HG03108 (cell line): ENCODE data around the gene SLC9A4.

ENCODE experiments used
- ATAC-seq: cut with Tn5 transposase; IDR thresholded peaks from one replicate; pipeline ENCODE4 v1.9.1; 2021; ENCODE audit warnings: moderate library complexity; ENCODE audit not compliant: unreplicated experiment

The SLC9A4 gene

DNA sequence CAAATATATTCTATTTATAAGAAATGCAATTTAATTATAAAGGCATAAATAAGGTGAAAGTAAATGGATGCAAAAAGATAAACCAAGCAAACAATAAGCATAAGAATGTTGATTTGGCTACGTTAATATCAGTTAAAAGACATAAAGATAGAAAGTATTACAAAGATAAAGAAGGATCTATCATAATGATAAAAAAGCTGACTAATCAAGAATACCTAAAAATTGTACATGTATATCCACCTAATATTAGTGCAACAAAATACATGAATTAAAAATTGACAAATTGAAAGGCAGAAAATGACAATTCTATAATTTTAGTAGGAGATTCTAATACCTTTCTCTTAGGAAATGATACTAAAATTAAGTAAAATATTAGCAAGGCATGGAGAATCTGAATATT, 21.5 kb downstream of the SLC9A4 start:
- ATAC-seq: no peak

DNA sequence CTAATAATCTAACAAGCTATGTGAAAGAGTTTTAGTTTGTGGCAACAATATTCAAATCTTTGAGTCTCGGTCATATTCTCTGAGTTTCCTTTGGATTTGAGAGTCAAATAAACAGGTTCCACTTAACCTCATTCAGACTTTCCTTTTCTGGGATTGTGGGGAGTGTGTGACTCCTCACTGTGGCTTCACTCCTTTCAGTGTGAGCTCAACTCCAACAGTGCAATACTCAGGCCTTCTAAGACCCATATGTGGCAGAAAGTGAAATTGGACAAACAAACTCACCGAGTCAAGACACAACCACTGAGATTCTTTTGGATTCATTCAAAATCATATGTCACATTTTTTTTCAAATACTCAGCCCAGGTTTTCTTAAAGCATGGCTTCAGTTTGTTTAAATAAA, 25.4 kb downstream of the SLC9A4 start:
- ATAC-seq: no peak

- no peak for ATAC-seq
Measured at GRCh38 chr2:102499558-102499957, 26.5 kb downstream of the SLC9A4 start.

DNA sequence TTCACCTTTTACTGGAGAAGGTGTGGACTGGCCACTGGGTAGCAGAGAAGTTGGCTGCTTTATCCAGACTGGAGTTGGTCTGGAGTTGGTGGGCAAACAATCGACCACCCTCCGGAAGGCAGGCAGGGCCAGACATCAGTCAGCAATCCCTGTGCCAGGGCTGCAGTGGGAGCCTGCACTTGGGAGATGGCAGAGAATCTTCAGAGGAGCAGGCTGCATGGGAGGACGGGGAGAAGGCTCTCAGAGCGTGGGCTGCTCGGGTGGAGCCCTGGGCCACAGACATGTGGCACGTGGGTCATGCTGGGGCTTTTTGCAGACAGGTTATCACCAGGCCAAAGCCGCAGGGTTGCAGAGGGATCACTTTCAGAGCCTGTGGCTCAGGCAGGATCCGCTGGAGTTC, 29.6 kb downstream of the SLC9A4 start:
- no peak for ATAC-seq

GRCh38 chr2:102504833-102505232, 31.8 kb downstream of the SLC9A4 start:
- ATAC-seq: no peak

- ATAC-seq: no peak
Measured at GRCh38 chr2:102505290-102505689, 32.3 kb downstream of the SLC9A4 start.

DNA sequence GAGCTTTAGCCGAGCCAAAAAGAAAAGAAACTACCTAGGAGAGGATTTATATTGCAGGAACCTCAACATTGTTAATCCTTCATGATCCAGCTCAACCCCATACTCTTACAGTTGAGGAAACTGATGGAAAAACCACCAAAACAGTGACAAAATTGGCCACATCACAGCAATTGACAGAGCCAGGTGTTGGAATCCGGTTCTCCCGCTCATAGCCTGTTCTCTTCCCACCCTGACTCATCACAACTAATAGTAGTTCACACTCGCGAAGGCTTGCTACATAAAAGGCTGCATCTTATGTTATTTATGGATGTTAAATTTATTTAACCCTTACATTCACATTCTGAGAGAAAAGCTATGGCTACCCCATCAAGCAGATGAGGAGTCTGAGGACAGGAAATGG, 33.7 kb downstream of the SLC9A4 start:
- no peak for ATAC-seq

DNA sequence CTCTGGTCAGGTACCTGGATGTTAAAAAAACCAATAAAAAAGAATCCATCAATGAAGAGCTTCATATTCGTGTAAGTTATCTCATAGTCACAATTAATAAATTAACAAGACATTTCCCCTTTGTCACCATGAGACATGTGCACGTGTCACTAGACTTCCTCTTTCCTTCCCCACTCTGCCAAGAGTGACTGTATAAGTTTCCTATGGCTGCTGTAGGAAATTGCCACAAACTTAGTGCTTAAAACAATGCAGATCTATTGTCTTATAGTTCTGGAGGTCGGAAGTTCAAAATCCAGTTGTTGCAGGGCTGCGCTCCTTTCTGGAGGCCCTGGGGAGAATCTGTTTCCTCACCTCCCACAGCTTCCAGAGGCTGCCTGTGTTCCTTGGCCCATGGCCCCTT, 35.8 kb downstream of the SLC9A4 start:
- ATAC-seq: no peak

- no peak for ATAC-seq
Measured at GRCh38 chr2:102509749-102510148, 36.7 kb downstream of the SLC9A4 start.

GRCh38 chr2:102510791-102511575, 38.0 kb downstream of the SLC9A4 start:
- no peak for ATAC-seq

DNA sequence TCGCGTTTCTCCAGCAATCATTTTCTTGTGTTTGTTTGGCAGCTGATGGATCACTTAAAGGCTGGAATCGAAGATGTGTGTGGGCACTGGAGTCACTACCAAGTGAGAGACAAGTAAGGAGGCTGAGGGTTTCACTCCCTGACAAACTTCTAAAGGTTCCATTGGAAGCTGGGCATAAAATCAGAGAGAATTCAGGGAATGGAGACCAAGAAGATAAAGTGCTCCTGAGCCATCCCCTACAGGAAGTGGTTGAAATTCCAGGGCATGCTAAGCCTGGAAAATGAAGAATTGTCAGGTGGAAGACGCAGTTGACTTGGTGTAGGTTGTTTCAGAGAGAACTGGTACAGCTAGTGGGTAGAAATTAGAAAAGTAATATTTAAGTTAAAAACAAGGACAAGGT, 39.1 kb downstream of the SLC9A4 start:
- ATAC-seq: no peak

- ATAC-seq: no peak
Measured at GRCh38 chr2:102513355-102513939, 40.4 kb downstream of the SLC9A4 start.

DNA sequence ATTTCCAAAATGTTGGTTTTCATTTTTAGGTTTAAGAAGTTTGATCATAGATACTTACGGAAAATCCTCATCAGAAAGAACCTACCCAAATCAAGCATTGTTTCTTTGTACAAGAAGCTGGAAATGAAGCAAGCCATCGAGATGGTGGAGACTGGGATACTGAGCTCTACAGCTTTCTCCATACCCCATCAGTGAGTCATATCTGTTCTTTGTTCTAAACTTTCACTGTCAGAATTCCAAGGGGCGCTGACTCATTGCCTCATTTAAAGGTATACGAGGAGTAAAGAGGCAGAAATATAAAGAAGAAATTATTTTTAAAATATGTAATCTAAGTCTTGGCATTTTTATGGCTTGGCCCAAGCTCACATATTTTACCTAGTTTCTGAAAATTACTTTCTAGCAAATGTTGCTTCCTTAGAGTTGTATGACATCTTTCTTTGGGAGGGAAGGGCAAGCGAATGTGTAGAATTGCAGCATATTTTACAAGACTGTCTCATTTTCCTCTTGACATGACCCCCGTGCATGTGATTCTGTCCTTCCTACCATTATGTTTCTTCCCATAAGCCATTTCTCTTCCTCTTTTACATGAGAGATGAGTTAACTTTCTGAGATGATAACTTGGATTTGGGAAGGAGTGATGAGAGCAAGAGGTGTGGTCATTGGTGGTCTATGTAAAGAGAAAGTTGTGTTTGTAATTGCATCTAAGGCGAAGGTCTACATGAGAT, 41.2 kb downstream of the SLC9A4 start:
- ATAC-seq: no peak

GRCh38 chr2:102515851-102516250, 42.8 kb downstream of the SLC9A4 start:
- no peak for ATAC-seq

- ATAC-seq: no peak
Measured at GRCh38 chr2:102518170-102518569, 45.1 kb downstream of the SLC9A4 start.

GRCh38 chr2:102520009-102520408, 47.0 kb downstream of the SLC9A4 start:
- no peak for ATAC-seq

DNA sequence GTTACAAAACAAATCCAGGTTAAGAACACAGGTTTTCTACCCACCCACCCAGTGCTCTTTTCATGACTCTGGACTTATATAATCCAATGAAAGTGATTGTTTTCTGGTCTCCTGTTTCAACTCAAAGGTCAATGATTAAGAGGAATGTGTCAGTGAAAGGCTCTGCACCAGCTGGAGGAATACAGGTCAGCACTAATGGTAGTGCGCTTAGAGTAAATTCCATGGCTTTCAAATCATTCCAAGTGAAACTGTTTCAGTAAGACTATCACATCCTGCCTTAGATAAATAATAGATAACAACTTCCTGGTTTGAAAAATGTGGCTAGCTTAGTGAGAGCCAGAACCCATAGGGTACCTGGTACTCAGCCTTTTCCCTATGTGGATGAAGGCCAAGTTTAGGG, 47.8 kb downstream of the SLC9A4 start:
- no peak for ATAC-seq

GRCh38 chr2:102522162-102522561, 49.1 kb downstream of the SLC9A4 start:
- ATAC-seq: no peak

DNA sequence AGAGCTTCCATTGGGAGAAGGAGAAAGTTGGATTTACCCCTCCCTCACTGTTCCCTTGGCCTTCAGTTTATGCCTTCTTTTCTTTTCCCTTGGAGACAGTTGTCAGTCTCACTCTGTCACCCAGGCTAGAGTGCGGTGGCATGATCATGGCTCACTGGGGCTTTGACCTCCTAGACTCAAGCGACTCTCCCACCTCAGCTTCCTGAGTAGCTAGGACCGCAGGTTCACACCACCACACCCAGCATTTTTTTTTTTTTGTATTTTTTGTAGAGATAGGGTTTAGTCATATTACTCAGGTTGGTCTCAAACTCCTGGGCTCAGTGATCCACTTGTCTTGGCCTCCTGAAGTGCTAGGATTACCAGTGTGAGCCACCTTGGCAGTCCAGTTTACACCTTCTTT, 49.9 kb downstream of the SLC9A4 start:
- ATAC-seq: no peak

GRCh38 chr2:102523651-102524050, 50.6 kb downstream of the SLC9A4 start:
- no peak for ATAC-seq

DNA sequence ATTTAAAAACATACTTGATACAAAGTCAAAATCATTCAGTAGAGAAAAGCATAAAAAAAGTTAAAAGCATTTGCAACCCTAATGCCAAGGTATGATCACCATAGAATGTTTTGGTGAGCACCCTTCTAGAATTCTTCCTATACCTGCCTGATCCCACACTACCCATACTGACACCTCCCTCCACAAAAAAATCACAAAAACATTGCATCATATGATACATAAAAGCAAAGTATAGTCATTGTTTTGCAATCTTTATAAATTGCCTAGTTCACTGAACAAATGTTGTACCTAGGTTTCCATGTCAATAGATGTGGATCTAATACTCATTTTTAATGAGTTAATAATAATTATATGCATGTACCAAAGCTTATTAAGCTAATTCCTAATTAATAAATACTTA, 54.1 kb downstream of the SLC9A4 start:
- ATAC-seq: no peak

DNA sequence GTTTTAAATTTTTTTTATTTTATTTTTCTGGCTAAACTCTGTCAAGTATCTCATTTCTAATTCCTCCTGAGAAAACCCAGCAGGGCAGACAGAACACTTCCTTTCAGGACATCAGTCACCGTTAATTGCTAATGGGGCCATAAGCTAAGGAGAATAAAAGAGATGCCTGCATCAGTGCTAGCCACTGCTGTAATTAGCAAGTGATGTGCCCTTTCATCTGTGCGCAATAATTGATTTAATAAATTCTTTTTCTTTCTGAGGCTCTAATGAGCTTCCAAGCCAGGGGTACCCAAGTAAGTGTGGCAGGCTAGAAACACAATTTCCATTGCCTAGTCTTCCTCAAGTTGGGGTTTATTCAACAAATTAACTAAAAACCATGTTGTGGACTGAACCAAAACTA, 65.5 kb downstream of the SLC9A4 start:
- ATAC-seq: no peak
